Measurements from ENCODE around the gene SENP8. TPM values are rescaled to one million over a fixed set of nuclear protein-coding genes. Genes with fewer than 3 reads are reported as not detected.

Gene SENP8
- total RNA-seq, result 1.8 and 2.9 TPM in 2 replicates

DNA sequence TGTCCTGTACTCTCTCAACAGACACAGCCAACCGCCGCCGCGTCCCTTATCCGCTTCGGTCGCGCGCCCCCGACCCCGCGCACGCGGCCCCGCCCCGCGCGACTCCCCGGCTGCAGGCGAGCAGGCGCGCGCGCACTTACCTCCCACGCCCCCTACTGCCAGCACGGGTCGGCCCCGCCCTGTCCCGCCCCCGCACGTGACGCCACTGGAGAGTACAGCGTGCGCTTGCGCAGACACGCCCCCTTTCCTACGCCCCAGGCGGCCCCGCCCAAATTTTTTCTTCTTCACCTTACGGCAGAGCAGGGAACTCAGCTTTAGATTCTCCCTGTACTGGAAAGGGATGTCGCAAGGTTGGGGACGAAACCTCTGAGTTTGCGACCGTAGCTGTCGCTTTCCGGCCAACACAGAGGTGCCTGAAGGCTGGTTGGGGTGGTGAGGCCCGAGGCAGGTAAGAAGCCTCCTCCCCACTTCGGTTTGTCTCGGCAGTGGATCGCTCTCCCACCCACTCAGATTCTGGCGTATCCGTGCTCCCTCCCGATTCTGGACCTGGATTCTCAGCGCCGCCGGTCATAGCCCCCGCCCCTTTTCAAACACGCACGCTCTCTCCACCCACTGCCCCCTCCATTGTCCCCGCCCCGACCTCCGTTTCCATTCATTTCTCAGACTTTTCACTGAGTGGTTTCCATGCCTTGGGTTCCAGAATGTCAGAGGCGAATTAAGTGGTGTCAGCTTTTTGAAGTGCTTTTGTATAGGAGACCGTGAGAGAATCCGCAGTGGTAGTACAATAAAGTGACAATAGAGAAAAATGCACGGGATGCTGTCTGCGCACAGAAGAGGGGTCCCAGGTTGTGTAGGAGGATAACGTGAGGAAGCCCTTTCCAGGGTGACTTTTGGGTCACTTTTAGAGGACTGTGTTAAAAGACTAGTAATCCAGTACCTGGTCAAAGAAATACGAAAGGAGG lies at the start of gene SENP8, which contains the start of gene MYO9A:
SENP8 (plus strand) TSS at position 387 of the 962 bp plus-strand sequence. CDS start 21,221 bp downstream, outside the sequence.
MYO9A (minus strand) TSS at position 134 of the 962 bp plus-strand sequence. CDS start 71,587 bp downstream, outside the sequence.

Other genes with a start within 250 kb of the SENP8 start
- gene MYO9A, start 253 bp upstream of the SENP8 start, total RNA-seq, result 40.8 and 53.2 TPM in 2 replicates
- under 0.01 TPM in 1 of 2 replicates, not detected in the other for gene GRAMD2A, start 79.4 kb downstream of the SENP8 start, total RNA-seq
- gene PKM, start 112.8 kb downstream of the SENP8 start, total RNA-seq, result 1,595 and 1,647 TPM in 2 replicates
- 19.8 and 21.5 TPM in 2 replicates for gene PARP6, start 154.2 kb downstream of the SENP8 start, total RNA-seq
- gene CELF6, start 201.8 kb downstream of the SENP8 start, total RNA-seq, result not detected in 2 replicates

Measured in subcutaneous preadipocyte (primary cell).